ENCODE data around the gene ABHD8. TPM values are rescaled to one million over a fixed set of nuclear protein-coding genes. Genes with fewer than 3 reads are reported as not detected.

ABHD8 gene
- total RNA-seq, 1 donor from 2014 or later, result 9.5 TPM

DNA sequence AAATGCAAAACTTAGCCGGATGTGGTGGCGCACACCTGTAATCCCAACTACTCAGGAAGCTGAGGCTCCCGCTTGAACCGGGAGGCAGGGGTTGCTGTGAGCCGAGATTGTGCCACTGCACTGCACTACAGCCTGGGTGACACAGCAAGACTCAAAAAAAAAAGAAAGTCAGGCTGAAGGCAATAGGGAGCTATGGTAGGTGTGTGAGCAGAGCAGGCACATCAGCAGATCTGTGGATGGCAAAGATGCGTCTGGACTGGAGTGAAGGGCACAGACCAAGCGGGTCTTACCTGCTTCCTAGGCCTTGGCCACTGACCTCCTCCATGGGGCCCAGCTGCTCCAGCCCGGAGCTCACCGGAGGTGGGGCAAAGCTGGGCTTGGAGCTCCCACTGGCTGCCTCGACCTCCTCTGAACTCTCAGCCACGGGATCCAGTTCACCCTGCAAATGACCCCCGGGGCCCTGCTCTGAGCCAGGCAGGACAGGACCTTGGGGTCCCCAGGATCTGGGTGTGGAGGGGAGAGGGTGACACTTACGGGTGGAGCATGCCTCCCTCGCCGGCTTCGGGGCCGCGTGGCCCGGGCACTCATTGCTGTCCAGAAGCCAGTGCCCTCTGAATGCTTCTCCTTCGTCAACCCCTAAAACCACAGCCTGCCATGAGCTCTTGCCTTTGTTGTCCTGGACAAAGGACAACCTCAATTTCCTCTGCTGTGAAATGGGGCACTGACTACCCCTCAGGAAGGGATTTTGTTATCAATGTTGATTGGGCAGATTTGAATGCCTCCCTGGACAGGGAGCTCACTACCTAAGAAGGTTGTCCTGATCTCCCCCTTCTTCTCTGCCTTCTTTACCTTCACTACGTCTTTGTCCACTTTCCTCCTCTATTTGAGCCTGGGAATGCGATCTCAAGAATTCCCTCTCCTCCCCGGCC is 39.2 kb downstream of the ABHD8 start:
- no peak for DNase-seq

DNA sequence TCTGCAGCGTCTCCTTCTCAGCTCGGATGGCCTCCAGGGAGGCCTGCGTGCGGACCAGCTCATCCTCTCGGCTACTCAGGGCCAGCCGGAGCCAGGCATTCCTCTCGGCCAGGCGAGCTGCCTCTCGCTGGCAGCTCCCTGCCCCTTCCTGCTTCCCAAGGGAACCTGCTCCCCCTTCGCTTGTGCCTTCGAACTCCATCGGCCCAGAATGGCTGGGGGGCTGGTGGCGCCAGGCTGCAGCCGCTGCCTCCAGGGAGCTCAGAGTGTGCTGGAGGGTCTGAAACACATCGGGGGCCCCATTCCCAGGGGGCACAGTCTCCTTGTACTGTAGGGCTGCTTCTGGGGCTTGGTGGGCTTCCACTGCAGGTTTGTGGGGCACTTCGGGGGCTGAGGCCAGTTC is 40.7 kb downstream of the ABHD8 start:
- DNase-seq, result no peak

DNA sequence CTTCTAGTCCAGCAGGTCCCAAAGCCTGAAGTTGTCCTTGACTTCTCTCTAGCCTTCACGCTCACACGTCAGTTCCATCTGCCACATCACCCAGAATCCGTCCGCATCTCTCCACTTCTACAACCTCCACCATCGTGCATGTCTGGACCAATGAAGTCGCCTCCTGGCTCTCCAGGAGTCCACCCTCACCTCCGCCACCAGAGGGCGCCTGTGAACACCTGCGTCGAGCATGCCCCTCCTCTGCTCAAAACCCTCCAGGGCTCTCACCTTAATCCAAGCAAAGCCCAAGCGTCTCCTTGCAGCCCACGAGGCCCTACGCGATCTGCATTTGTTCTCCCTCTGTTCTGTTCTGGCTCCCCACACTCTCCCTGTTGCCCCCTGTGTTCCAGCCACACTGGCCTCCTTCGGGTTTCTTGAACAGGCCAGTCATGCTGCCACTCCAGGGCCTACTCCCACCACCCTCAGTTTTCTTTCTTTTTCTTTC is 42.3 kb downstream of the ABHD8 start:
- DNase-seq, result peak; percentile 92

DNA sequence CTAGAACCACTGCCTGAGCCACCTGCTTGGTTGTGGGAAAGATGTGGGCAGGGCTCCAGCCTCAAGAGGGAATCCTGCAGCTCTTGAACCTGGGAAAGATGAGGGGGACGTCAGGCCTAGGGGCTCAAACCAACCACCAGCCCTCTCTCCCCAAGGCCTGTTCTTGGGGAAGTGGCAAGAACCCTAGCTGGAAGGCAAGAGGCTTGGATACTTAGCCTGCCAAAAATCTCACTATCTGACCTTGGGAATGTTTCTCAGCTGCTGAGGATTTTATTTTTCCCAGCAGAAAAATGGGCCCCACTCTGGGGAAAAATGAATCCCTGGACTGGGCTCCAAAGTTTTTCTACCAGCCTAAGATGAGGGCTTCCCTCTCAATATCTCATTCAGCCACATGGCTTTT is 43.3 kb downstream of the ABHD8 start:
- no peak for DNase-seq

- DNase-seq, result no peak
Measured at GRCh38 chr19:17259118-17259780, 44.0 kb downstream of the ABHD8 start.

DNA sequence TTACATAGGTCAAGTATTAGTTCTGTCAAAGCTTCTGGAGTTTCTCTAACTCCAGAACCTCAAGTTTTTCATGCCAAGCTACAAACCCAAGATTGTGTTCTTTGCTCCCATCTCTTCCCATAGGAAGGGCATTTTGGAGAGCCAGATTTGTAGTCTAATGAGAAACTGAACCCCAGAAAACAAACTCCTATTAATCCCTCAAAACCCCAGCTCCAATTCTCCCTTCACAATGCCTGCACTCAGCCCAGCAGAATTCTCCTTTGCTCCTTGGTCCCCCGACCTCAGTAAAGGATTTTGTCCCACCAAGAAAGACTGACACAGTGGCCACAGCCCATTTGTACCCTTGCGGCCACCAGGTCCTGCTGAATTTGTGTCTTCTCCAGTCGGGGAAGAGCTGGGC is 47.1 kb downstream of the ABHD8 start:
- DNase-seq, result no peak

GRCh38 chr19:17255150-17255621 is 48.0 kb downstream of the ABHD8 start:
- DNase-seq, result no peak

- DNase-seq, result no peak
Measured at GRCh38 chr19:17254636-17255035, 48.6 kb downstream of the ABHD8 start.

GRCh38 chr19:17249887-17250548 is 53.2 kb downstream of the ABHD8 start:
- no peak for DNase-seq

DNA sequence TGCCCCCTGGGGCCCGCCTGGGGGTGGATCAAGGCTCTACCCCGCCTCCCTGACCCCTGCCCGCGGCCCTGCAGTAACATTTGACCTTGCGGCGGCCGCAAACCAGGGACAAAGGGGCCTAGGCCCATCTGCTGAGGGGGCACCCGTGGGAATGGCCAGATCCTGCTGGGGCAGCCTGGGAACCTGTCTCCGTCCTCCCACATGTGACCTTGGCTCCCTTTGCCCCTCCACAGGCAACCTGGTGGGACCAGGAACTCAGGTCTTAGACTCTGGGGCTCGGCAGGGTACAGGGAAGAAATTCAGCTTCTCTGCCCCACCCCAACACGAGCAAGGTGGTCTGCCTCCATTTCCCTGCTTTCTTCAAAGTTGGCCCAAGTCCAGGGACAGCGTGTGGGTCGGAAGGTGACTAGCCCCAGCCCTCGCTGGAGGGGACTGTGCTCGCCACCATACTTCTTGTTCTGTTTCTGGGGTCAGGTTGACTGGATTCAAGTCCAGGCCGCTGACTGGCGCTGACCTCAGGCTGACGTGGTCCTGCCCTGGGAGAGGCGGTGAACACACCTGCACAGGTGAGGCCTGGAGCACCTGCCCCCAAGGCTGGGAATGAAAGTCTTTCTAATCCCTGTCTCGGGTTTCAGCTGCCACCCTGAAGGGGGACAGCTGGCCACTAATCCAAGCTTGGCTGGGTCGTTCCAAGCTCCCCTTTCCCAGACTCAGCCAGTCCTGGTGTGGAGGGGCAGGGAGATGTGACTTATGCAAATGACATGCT is 55.0 kb downstream of the ABHD8 start:
- DNase-seq, result no peak

GRCh38 chr19:17246681-17247425 is 56.4 kb downstream of the ABHD8 start:
- peak; percentile 41 for DNase-seq

- no peak for DNase-seq
Measured at GRCh38 chr19:17245535-17245984, 57.7 kb downstream of the ABHD8 start, which contains the start of gene NR2F6. Gene NR2F6, minus strand, starts transcription at chr19:17245919. Its CDS starts 699 bp downstream, at chr19:17245220.

DNA sequence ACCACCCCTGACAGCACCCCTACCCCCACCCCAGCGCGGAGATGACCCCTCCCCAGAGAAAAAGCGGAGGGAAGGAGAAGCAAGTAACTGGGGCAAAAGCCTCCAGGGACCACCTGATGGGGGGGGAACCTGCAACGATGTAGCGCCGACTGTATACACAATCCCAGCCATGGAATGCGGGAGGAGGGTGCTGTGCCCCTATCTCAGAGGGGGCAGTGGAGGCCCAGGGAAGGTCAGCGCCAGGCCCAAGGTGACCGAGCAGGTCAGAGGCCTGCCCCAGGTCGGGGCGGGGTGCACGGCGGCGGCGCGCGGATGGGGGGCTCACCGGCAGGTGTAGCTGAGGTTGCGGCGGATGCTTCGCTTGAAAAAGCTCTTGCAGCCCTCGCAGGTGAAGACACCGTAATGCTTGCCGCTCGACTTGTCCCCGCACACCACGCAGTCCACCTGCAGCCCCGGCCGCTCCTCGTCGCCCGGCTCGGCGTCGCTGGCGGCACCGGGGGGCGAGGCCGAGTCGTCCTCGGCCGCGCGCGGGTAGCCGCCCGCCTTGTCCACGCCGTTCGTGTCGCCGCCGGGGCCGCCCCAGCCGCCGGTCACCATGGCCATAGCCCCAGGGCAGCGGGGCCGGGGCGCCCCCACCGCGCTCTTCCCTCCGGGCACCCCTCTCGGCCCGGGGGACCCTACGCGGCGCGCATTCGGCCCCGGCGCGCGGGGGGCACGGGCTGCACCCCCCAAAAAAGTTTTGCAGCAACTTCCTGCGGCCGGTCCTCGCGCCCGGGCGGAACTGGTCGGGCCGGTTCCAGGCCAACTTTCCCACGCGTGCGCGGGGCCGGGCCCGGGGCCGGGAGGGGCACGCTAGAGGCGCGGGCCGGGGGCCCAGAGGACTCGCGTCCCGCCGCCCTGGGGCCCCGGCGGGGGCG is 58.3 kb downstream of the ABHD8 start:
- DNase-seq, result no peak

GRCh38 chr19:17243830-17244617 is 59.2 kb downstream of the ABHD8 start:
- DNase-seq, result peak; percentile 37

DNA sequence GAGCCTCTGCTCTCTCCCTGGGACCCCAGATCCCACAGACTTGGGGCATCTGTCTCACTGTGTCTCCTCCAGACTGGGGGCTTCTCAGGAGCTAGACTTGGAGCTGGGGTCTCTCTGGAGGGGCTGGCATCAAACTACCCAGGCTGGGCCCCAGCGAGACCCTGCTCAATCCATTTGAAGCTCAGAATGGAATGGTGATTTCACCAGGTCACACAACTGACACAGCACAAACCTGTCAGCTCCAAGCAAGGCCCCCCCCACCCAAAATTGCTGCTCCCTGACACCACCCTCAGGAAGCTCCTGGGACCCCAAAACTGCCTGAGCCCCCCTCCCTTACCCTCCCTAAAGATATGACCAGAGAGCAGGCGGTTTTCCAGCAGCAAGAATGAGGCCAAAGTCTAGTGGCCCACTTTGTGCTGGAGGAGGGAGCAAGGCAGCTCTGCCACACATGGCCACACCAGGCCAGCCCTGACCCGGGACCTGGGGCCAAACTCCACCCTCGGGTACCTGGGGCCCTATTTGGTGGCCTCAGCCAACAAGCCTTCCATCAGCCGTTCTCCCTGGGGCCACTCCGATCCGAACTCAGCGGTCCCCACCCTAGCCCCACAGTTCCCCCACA is 59.9 kb downstream of the ABHD8 start:
- DNase-seq, result no peak

- no peak for DNase-seq
Measured at GRCh38 chr19:17242431-17243208, 60.6 kb downstream of the ABHD8 start.
